OCI-LY7 (cell line): ENCODE data around the gene TFEB.

Experiments
- CTCF ChIP-seq: fragments of 200-600 bp; sonication (generic); conservative IDR thresholded peaks from 2 replicates; pipeline ENCODE4 v1.5.1; 2014; ENCODE audit warnings: mild to moderate bottlenecking, antibody characterized with exemption, low read length, moderate library complexity, mixed read lengths
- EZH2phosphoT487 ChIP-seq: fragments of 200-600 bp; sonication (generic); IDR thresholded peaks from 2 replicates; pipeline ENCODE4 v1.6.1; 2018; ENCODE audit warnings: low read depth, borderline replicate concordance, mild to moderate bottlenecking, mixed run types, antibody characterized with exemption, low read length, moderate library complexity, mixed read lengths

GRCh38 chr6:41659935-41660334 is 75.5 kb downstream of the TFEB start:
- TF ChIP-seq CTCF (no peak), EZH2phosphoT487 (no peak)
